Pancreas (tissue), 10 donors: ENCODE measurements around the gene CCDC6. TPM values are rescaled to one million over a fixed set of nuclear protein-coding genes. Genes with fewer than 3 reads are reported as not detected.
A peak's percentile ranks its signal among the peaks of the same experiment; 100 is the strongest.

Source experiments
- ATAC-seq, 4 donors: fragments of 200-7000 bp; cut with Tn5 transposase; one replicate each; pipeline versions ENCODE4 v1.8.0 to v1.9.1; 2020; ENCODE audit warnings: mild to moderate bottlenecking in 4 of 4, moderate library complexity in 4 of 4
- DNase-seq, 6 donors: peaks; one replicate each; pipeline ENCODE4 v3.0.0-alpha.2; 2020
- FAIRE-seq: peaks from 2 replicates; lab custom pipeline; 2012; peaks lifted over from hg19 to GRCh38; lab: Jason Lieb, UNC
- H3K27ac ChIP-seq, 4 donors: fragments of 200-600 bp; sonication (generic); 1 replicate in 3 of 4; 2 replicates in 1 of 4; pipeline versions ENCODE4 v1.5.0 to v1.8.0; 2020
- H3K27me3 ChIP-seq, 4 donors: fragments of 200-600 bp; one replicate each; pipeline ENCODE4 v1.8.0; 2021
- H3K36me3 ChIP-seq, 3 donors: fragments of 200-600 bp; sonication (generic) in 1 of 3; one replicate each; pipeline versions ENCODE4 v1.5.0 to v1.8.0; 2020 to 2021
- H3K4me1 ChIP-seq, 3 donors: fragments of 200-600 bp; one replicate each; pipeline ENCODE4 v1.8.0; 2021
- H3K4me3 ChIP-seq, 4 donors: fragments of 200-600 bp; sonication (generic) in 2 of 4; one replicate each; pipeline versions ENCODE4 v1.5.0 to v1.8.0; 2020 to 2021
- H3K9me3 ChIP-seq, 4 donors: fragments of 200-600 bp; one replicate each; pipeline ENCODE4 v1.8.0; 2021
- CTCF ChIP-seq, 4 donors: fragments of 200-600 bp; sonication (generic) in 3 of 4; IDR thresholded peaks; one replicate each; pipeline versions ENCODE4 v1.5.0 to v1.8.0; 2021; ENCODE audit warnings: antibody characterized with exemption in 4 of 4
- WGBS, 2 donors: extraction: QIAGEN DNeasy Blood & Tissue Kit; methylation state at CpG; one replicate each; pipeline ENCODE4 v1.1.7; 2013; 5-methylcytosine and 5-hydroxymethylcytosine counted together
- intact Hi-C, 3 donors: fragments of 100-400 bp; cut with DNase I; formaldehyde crosslinking; loops; one replicate each; pipeline versions ENCODE4 v1.11.1 to v1.14.2; 2022
- polyA plus RNA-seq, 2 donors: library from polyadenylated mRNA; stranded (reverse); fragments of 200-250 nt; gene quantifications; one replicate each; pipeline ENCODE4 v1.2.3, GENCODE V29; 2013
- total RNA-seq, 6 donors: library from RNA; stranded (reverse); fragmentation: NEBNext Ultra II Directional in 4 of 6; extraction: Animal tissue kit (Norgen Biotek cat#: 25700) in 4 of 6; gene quantifications; one replicate each; pipeline versions ENCODE4 v1.2.1 to v1.2.4, GENCODE V29; 2021 to 2023
- donor health status: healthy with polysubstance abuse.
- donor health status: DM: no; HTN: no; CAD: no; lungs with moderate emphysema.
- donor health status: DM: no; HTN: no; CAD: no.
- donor health status: control.
- donor health status: control.
- donor health status: Bipolar disorder and iron deficiency.
- donor health status: DM: yes; HTN: yes; CAD: no.
- donor health status: DM: no; HTN: no; CAD: no.
- donor health status: DM: no; HTN: no; CAD: no.
- donor health status: DM: yes; HTN: yes; CAD: no.

Gene CCDC6
- total and polyA plus RNA-seq, 8 donors: 8.3 to 53.1 (median 29.0) TPM

- WGBS, 2 donors: 82 to 88% methylated on average over 6 of the region's 6 CpGs
- TF ChIP-seq CTCF (IDR thresholded peaks at IDR 0.05): no peak
- Histone ChIP-seq H3K36me3 (peaks cover 0 to 7% (median 0%) of the 10 kb centered on the region in 3 donors), H3K27me3 (no peaks in the 10 kb centered on the region), H3K4me1 (no peaks in the 10 kb centered on the region), H3K4me3 (no peak overlapping the region), H3K9me3 (no peaks in the 10 kb centered on the region), H3K27ac (no peak overlapping the region)
- peak in 2 of 4 donors; percentile 23 to 50 for ATAC-seq
- intact Hi-C loops: loop anchor here in 1 of 3 donors (5.0 kb wide), 1 partner anchor 190 kb away; no protein-coding TSS in a partner anchor
- no peak for DNase-seq
- no peak for FAIRE-seq
These were observed 88.6 kb downstream of the CCDC6 start for GRCh38 chr10:59817773-59818172.

GRCh38 chr10:59814878-59815277, 91.5 kb downstream of the CCDC6 start:
- no peaks in the 10 kb centered on the region for H3K4me1 ChIP-seq
- no peaks in the 10 kb centered on the region for H3K27me3 ChIP-seq
- no peaks in the 10 kb centered on the region for H3K9me3 ChIP-seq
- no peak overlapping the region for H3K27ac ChIP-seq
- WGBS, 2 donors: 82% methylated on average over 3 of the region's 3 CpGs
- TF ChIP-seq CTCF (IDR thresholded peaks at IDR 0.05): no peak
- ATAC-seq (no peak), DNase-seq (no peak), FAIRE-seq (no peak)
- no peak overlapping the region for H3K4me3 ChIP-seq
- intact Hi-C loops: loop anchor here in 1 of 3 donors (5.0 kb wide), 1 partner anchor 188 kb away; no protein-coding TSS in a partner anchor
- H3K36me3 ChIP-seq: peaks cover 0 to 34% (median 15%) of the 10 kb centered on the region in 3 donors

- no peak for FAIRE-seq
- H3K4me1 ChIP-seq: no peaks in the 10 kb centered on the region
- WGBS, 2 donors: 88 to 90% methylated on average over 7 of the region's 7 CpGs
- no peak for TF ChIP-seq CTCF (IDR thresholded peaks at IDR 0.05)
- H3K36me3 ChIP-seq: peaks cover 0 to 39% (median 19%) of the 10 kb centered on the region in 3 donors
- no peak for DNase-seq
- no peak overlapping the region for H3K27ac ChIP-seq
- H3K9me3 ChIP-seq: no peaks in the 10 kb centered on the region
- intact Hi-C loops: no loop called here
- ATAC-seq: no peak
- H3K27me3 ChIP-seq: no peaks in the 10 kb centered on the region
- H3K4me3 ChIP-seq: no peak overlapping the region
These were observed 93.7 kb downstream of the CCDC6 start for GRCh38 chr10:59812519-59813122.

GRCh38 chr10:59809644-59809974, 96.7 kb downstream of the CCDC6 start:
- intact Hi-C loops: no loop called here
- H3K4me1 ChIP-seq: no peaks in the 10 kb centered on the region
- no peaks in the 10 kb centered on the region for H3K9me3 ChIP-seq
- no peak overlapping the region for H3K4me3 ChIP-seq
- H3K27me3 ChIP-seq: no peaks in the 10 kb centered on the region
- peaks cover 5 to 66% (median 31%) of the 10 kb centered on the region in 3 donors for H3K36me3 ChIP-seq
- no peak for ATAC-seq
- TF ChIP-seq CTCF (IDR thresholded peaks at IDR 0.05): peak in 1 of 4 donors; percentile 8
- no peak for DNase-seq
- FAIRE-seq: no peak
- no peak overlapping the region for H3K27ac ChIP-seq
- WGBS, 2 donors: 93 to 94% methylated on average over 2 of the region's 2 CpGs
